SK-N-SH treated with all-trans-retinoic acid at 6 μM for 48 hours (cell line): Measurements from ENCODE around the gene CDT1.

Experiments used
- ATAC-seq: fragments of 200-7000 bp; cut with Tn5 transposase; 3 replicates; pipeline ENCODE4 v1.9.1; 2020; ENCODE audit warnings: mild to moderate bottlenecking, moderate library complexity
- ARNTL ChIP-seq: fragments of 450-650 bp; formaldehyde crosslinking; IDR thresholded peaks from 2 replicates; pipeline ENCODE4 v1.5.0; 2020; ENCODE audit warnings: low read depth, mild to moderate bottlenecking, moderate library complexity, borderline replicate concordance
- BACH2 ChIP-seq: fragments of 250-450 bp; sonication (Bioruptor Pico); IDR thresholded peaks from 2 replicates; pipeline ENCODE4 v1.9.0; 2021; ENCODE audit warnings: mild to moderate bottlenecking, borderline replicate concordance
- CSDC2 ChIP-seq: fragments of 250-450 bp; sonication (Bioruptor Pico); IDR thresholded peaks from 2 replicates; pipeline ENCODE4 v1.5.0; 2020; ENCODE audit warnings: mild to moderate bottlenecking, moderate library complexity
- ESRRG ChIP-seq: fragments of 250-450 bp; sonication (Bioruptor Pico); IDR thresholded peaks from 2 replicates; pipeline ENCODE4 v1.6.1; 2021; ENCODE audit warnings: mild to moderate bottlenecking
- GLIS3 ChIP-seq: fragments of 250-450 bp; sonication (Bioruptor Pico); IDR thresholded peaks from 2 replicates; pipeline ENCODE4 v1.5.0; 2020; ENCODE audit warnings: mild to moderate bottlenecking, moderate library complexity
- ISL1 ChIP-seq: fragments of 250-450 bp; sonication (Bioruptor Pico); IDR thresholded peaks from 2 replicates; pipeline ENCODE4 v2.1.2; 2022; ENCODE audit warnings: mild to moderate bottlenecking, moderate library complexity
- PATZ1 ChIP-seq: fragments of 250-450 bp; sonication (Bioruptor Pico); IDR thresholded peaks from 2 replicates; pipeline ENCODE4 v1.8.0; 2020; ENCODE audit warnings: mild to moderate bottlenecking, moderate library complexity, borderline replicate concordance
- PPARA ChIP-seq: fragments of 250-450 bp; sonication (Bioruptor Pico); IDR thresholded peaks from 2 replicates; pipeline ENCODE4 v1.5.0; 2020; ENCODE audit warnings: mild to moderate bottlenecking, borderline replicate concordance
- RARB ChIP-seq: fragments of 250-450 bp; sonication (Bioruptor Pico); IDR thresholded peaks from 2 replicates; pipeline ENCODE4 v1.8.0; 2021; ENCODE audit warnings: mild to moderate bottlenecking, moderate library complexity
- SNAI2 ChIP-seq: fragments of 250-450 bp; sonication (Bioruptor Pico); IDR thresholded peaks from 2 replicates; pipeline ENCODE4 v1.5.0; 2020; ENCODE audit warnings: mild to moderate bottlenecking, moderate library complexity
- ZC3H10 ChIP-seq: fragments of 250-450 bp; sonication (Bioruptor Pico); IDR thresholded peaks from 2 replicates; pipeline ENCODE4 v1.5.1; 2021; ENCODE audit warnings: mild to moderate bottlenecking, moderate library complexity
- ZFP3 ChIP-seq: fragments of 250-450 bp; sonication (Bioruptor Pico); IDR thresholded peaks from 2 replicates; pipeline ENCODE4 v1.5.0; 2020; ENCODE audit warnings: mild to moderate bottlenecking, moderate library complexity
- ZFP30 ChIP-seq: fragments of 450-650 bp; formaldehyde crosslinking; IDR thresholded peaks from 2 replicates; pipeline ENCODE4 v1.5.0; 2022; ENCODE audit warnings: mild to moderate bottlenecking, moderate library complexity
- ZNF565 ChIP-seq: fragments of 450-650 bp; formaldehyde crosslinking; conservative IDR thresholded peaks from 2 replicates; pipeline ENCODE4 v1.5.0; 2020; ENCODE audit warnings: low read depth, mild to moderate bottlenecking, moderate library complexity
- ZNF70 ChIP-seq: fragments of 450-650 bp; formaldehyde crosslinking; IDR thresholded peaks from 2 replicates; pipeline ENCODE4 v1.5.0; 2020; ENCODE audit warnings: mild to moderate bottlenecking, moderate library complexity
- ZNF8 ChIP-seq: fragments of 450-650 bp; formaldehyde crosslinking; IDR thresholded peaks from 2 replicates; pipeline ENCODE4 v1.5.0; 2020; ENCODE audit warnings: mild to moderate bottlenecking, moderate library complexity
- TF ChIP-seq, protein P1 (sequence below): fragments of 250-450 bp; sonication (Bioruptor Pico); IDR thresholded peaks from 2 replicates; pipeline ENCODE4 v1.5.1; 2021; ENCODE audit warnings: mild to moderate bottlenecking, moderate library complexity
- TF ChIP-seq, protein P2 (sequence below): fragments of 250-450 bp; sonication (Bioruptor Pico); IDR thresholded peaks from 2 replicates; pipeline ENCODE4 v1.8.0; 2021; ENCODE audit warnings: low read depth, mild to moderate bottlenecking, moderate library complexity, borderline replicate concordance
- TF ChIP-seq, protein P3 (sequence below): fragments of 250-450 bp; sonication (Bioruptor Pico); IDR thresholded peaks from 2 replicates; pipeline ENCODE4 v1.5.0; 2020; ENCODE audit warnings: mild to moderate bottlenecking, moderate library complexity
- TF ChIP-seq, protein P4 (sequence below): fragments of 250-450 bp; sonication (Bioruptor Pico); IDR thresholded peaks from 2 replicates; pipeline ENCODE4 v1.5.1; 2020; ENCODE audit warnings: low read depth, mild to moderate bottlenecking, moderate library complexity

Gene CDT1

GRCh38 chr16:88790312-88791211 is 13.0 kb upstream of the CDT1 start:
- ATAC-seq = peak; percentile 23
- TF ChIP-seq PPARA (CRISPR knock-in tag) (no peak), ZFP3 (CRISPR knock-in tag) (no peak), SNAI2 (CRISPR knock-in tag) (no peak), ESRRG (CRISPR knock-in tag) (no peak), ZNF565 (CRISPR knock-in tag) (no peak), CSDC2 (CRISPR knock-in tag) (no peak), BACH2 (CRISPR knock-in tag) (no peak), ZNF8 (CRISPR knock-in tag) (no peak), PATZ1 (CRISPR knock-in tag) (no peak), ARNTL (no peak), ZNF70 (CRISPR knock-in tag) (no peak), ISL1 (CRISPR knock-in tag) (no peak)
- TF ChIP-seq, protein P1, sequence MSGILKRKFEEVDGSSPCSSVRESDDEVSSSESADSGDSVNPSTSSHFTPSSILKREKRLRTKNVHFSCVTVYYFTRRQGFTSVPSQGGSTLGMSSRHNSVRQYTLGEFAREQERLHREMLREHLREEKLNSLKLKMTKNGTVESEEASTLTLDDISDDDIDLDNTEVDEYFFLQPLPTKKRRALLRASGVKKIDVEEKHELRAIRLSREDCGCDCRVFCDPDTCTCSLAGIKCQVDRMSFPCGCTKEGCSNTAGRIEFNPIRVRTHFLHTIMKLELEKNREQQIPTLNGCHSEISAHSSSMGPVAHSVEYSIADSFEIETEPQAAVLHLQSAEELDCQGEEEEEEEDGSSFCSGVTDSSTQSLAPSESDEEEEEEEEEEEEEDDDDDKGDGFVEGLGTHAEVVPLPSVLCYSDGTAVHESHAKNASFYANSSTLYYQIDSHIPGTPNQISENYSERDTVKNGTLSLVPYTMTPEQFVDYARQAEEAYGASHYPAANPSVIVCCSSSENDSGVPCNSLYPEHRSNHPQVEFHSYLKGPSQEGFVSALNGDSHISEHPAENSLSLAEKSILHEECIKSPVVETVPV (CRISPR knock-in tag) = no peak
- TF ChIP-seq, protein P2, sequence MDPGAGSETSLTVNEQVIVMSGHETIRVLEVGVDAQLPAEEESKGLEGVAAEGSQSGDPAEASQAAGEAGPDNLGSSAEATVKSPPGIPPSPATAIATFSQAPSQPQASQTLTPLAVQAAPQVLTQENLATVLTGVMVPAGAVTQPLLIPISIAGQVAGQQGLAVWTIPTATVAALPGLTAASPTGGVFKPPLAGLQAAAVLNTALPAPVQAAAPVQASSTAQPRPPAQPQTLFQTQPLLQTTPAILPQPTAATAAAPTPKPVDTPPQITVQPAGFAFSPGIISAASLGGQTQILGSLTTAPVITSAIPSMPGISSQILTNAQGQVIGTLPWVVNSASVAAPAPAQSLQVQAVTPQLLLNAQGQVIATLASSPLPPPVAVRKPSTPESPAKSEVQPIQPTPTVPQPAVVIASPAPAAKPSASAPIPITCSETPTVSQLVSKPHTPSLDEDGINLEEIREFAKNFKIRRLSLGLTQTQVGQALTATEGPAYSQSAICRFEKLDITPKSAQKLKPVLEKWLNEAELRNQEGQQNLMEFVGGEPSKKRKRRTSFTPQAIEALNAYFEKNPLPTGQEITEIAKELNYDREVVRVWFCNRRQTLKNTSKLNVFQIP (CRISPR knock-in tag) = no peak
- TF ChIP-seq, protein P3, sequence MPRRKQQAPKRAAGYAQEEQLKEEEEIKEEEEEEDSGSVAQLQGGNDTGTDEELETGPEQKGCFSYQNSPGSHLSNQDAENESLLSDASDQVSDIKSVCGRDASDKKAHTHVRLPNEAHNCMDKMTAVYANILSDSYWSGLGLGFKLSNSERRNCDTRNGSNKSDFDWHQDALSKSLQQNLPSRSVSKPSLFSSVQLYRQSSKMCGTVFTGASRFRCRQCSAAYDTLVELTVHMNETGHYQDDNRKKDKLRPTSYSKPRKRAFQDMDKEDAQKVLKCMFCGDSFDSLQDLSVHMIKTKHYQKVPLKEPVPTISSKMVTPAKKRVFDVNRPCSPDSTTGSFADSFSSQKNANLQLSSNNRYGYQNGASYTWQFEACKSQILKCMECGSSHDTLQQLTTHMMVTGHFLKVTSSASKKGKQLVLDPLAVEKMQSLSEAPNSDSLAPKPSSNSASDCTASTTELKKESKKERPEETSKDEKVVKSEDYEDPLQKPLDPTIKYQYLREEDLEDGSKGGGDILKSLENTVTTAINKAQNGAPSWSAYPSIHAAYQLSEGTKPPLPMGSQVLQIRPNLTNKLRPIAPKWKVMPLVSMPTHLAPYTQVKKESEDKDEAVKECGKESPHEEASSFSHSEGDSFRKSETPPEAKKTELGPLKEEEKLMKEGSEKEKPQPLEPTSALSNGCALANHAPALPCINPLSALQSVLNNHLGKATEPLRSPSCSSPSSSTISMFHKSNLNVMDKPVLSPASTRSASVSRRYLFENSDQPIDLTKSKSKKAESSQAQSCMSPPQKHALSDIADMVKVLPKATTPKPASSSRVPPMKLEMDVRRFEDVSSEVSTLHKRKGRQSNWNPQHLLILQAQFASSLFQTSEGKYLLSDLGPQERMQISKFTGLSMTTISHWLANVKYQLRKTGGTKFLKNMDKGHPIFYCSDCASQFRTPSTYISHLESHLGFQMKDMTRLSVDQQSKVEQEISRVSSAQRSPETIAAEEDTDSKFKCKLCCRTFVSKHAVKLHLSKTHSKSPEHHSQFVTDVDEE (CRISPR knock-in tag) = no peak

DNA sequence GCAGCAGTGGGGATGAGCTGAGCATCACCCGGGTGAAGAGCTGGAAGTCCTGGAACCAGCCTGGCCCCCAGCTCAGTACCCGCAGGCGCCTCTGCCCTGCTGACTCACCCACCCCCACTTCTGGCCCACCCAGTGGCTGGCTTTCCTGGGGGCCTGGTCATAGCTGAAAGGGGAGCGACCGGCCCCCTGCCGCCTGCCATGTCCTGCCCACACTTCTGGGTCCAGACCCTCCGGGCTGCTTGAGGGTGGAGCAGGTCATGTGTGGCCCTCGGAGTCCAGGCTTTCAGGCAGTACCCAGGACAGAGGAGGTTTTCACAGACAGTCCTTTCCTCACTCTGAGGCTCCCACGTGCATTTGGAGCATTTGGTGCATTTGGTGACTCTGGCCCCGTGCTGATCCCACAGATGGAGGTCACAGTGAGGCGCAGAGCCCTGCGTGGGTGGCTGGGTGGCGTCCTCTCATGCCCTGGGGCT is 11.5 kb upstream of the CDT1 start:
- ATAC-seq = peak; percentile 56
- TF ChIP-seq CSDC2 (CRISPR knock-in tag) = no peak
- no peak for TF ChIP-seq PPARA (CRISPR knock-in tag)
- TF ChIP-seq ZFP3 (CRISPR knock-in tag) = no peak
- TF ChIP-seq, protein P3 (CRISPR knock-in tag) = no peak
- no peak for TF ChIP-seq RARB (CRISPR knock-in tag)
- TF ChIP-seq, protein P1 (CRISPR knock-in tag) = no peak
- TF ChIP-seq BACH2 (CRISPR knock-in tag) = no peak
- TF ChIP-seq, protein P4, sequence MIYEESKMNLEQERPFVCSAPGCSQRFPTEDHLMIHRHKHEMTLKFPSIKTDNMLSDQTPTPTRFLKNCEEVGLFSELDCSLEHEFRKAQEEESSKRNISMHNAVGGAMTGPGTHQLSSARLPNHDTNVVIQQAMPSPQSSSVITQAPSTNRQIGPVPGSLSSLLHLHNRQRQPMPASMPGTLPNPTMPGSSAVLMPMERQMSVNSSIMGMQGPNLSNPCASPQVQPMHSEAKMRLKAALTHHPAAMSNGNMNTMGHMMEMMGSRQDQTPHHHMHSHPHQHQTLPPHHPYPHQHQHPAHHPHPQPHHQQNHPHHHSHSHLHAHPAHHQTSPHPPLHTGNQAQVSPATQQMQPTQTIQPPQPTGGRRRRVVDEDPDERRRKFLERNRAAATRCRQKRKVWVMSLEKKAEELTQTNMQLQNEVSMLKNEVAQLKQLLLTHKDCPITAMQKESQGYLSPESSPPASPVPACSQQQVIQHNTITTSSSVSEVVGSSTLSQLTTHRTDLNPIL (CRISPR knock-in tag) = no peak
- no peak for TF ChIP-seq SNAI2 (CRISPR knock-in tag)
- no peak for TF ChIP-seq PATZ1 (CRISPR knock-in tag)
- TF ChIP-seq GLIS3 (CRISPR knock-in tag) = no peak
- no peak for TF ChIP-seq ARNTL
- no peak for TF ChIP-seq ZC3H10 (CRISPR knock-in tag)
- TF ChIP-seq ZFP30 (CRISPR knock-in tag) = no peak
